Measurements from ENCODE around the gene SPATA31D3. TPM values are rescaled to one million over a fixed set of nuclear protein-coding genes. Genes with fewer than 3 reads are reported as not detected.
"Not testable (repeated sequence)": the region's sequence is repeated elsewhere in the genome, so short reads cannot be mapped to it uniquely, and the experiment has no call there.

The SPATA31D3 gene
- not detected for total RNA-seq

- H3K27me3 Mint-ChIP-seq (ENCODE audit: low read depth); ATAC-seq; H3K36me3 Mint-ChIP-seq (ENCODE audit: insufficient read depth); H3K4me1 Mint-ChIP-seq (ENCODE audit: low read depth); H3K9me3 Mint-ChIP-seq; DNase-seq; H3K4me3 Mint-ChIP-seq: not testable (repeated sequence)
These were observed at the start of gene SPATA31D3 for GRCh38 chr9:81943393-81943792. TSS of gene SPATA31D3 (plus strand) at chr9:81943500. CDS start at chr9:81943586, 86 bp downstream.

GRCh38 chr9:81893929-81894328 is 49.4 kb upstream of the SPATA31D3 start:
- Mint-ChIP-seq H3K9me3 (peaks cover 8% of the 10 kb centered on the region), H3K27me3 (ENCODE audit: low read depth) (peaks cover 2% of the 10 kb centered on the region), H3K36me3 (ENCODE audit: insufficient read depth) (no peaks in the 10 kb centered on the region), H3K4me1 (ENCODE audit: low read depth) (no peaks in the 10 kb centered on the region), H3K4me3 (no peak overlapping the region)
- no peak for ATAC-seq
- no peak for DNase-seq

GRCh38 chr9:81894891-81895290 is 48.4 kb upstream of the SPATA31D3 start:
- no peaks in the 10 kb centered on the region for H3K36me3 Mint-ChIP-seq (ENCODE audit: insufficient read depth)
- H3K4me1 Mint-ChIP-seq (ENCODE audit: low read depth): no peaks in the 10 kb centered on the region
- no peak for DNase-seq
- no peak for ATAC-seq
- no peak overlapping the region for H3K4me3 Mint-ChIP-seq
- peaks cover 2% of the 10 kb centered on the region for H3K27me3 Mint-ChIP-seq (ENCODE audit: low read depth)
- H3K9me3 Mint-ChIP-seq: peaks cover 8% of the 10 kb centered on the region

GRCh38 chr9:81896070-81896469 is 47.2 kb upstream of the SPATA31D3 start:
- ATAC-seq (no peak), DNase-seq (no peak)
- H3K36me3 Mint-ChIP-seq (ENCODE audit: insufficient read depth): no peaks in the 10 kb centered on the region
- H3K4me3 Mint-ChIP-seq: no peak overlapping the region
- H3K27me3 Mint-ChIP-seq (ENCODE audit: low read depth): peaks cover 2% of the 10 kb centered on the region
- H3K9me3 Mint-ChIP-seq: peaks cover 8% of the 10 kb centered on the region
- H3K4me1 Mint-ChIP-seq (ENCODE audit: low read depth): no peaks in the 10 kb centered on the region

GRCh38 chr9:81898851-81899250 is 44.4 kb upstream of the SPATA31D3 start:
- Mint-ChIP-seq H3K36me3 (ENCODE audit: insufficient read depth) (no peaks in the 10 kb centered on the region), H3K9me3 (peaks cover 8% of the 10 kb centered on the region), H3K4me3 (no peak overlapping the region), H3K4me1 (ENCODE audit: low read depth) (no peaks in the 10 kb centered on the region), H3K27me3 (ENCODE audit: low read depth) (no peaks in the 10 kb centered on the region)
- no peak for ATAC-seq
- no peak for DNase-seq

- no peak for DNase-seq
- Mint-ChIP-seq H3K4me3 (no peak overlapping the region), H3K9me3 (no peaks in the 10 kb centered on the region), H3K27me3 (ENCODE audit: low read depth) (no peaks in the 10 kb centered on the region), H3K36me3 (ENCODE audit: insufficient read depth) (no peaks in the 10 kb centered on the region), H3K4me1 (ENCODE audit: low read depth) (no peaks in the 10 kb centered on the region)
- ATAC-seq: no peak
These were observed 41.1 kb upstream of the SPATA31D3 start for GRCh38 chr9:81902196-81902595.

GRCh38 chr9:81902626-81903025 is 40.7 kb upstream of the SPATA31D3 start:
- no peaks in the 10 kb centered on the region for H3K27me3 Mint-ChIP-seq (ENCODE audit: low read depth)

GRCh38 chr9:81906671-81907070 is 36.6 kb upstream of the SPATA31D3 start:
- Mint-ChIP-seq H3K36me3 (ENCODE audit: insufficient read depth) (no peaks in the 10 kb centered on the region), H3K9me3 (no peaks in the 10 kb centered on the region), H3K4me1 (ENCODE audit: low read depth) (no peaks in the 10 kb centered on the region), H3K27me3 (ENCODE audit: low read depth) (no peaks in the 10 kb centered on the region), H3K4me3 (no peak overlapping the region)
- no peak for ATAC-seq
- DNase-seq: no peak

More at GRCh38 chr9:81902626-81903025, 40.7 kb upstream of the SPATA31D3 start:
- ATAC-seq: no peak
- no peaks in the 10 kb centered on the region for H3K9me3 Mint-ChIP-seq
- H3K4me1 Mint-ChIP-seq (ENCODE audit: low read depth): no peaks in the 10 kb centered on the region
- no peaks in the 10 kb centered on the region for H3K36me3 Mint-ChIP-seq (ENCODE audit: insufficient read depth)
- no peak overlapping the region for H3K4me3 Mint-ChIP-seq
- no peak for DNase-seq

GRCh38 chr9:81912135-81912534 is 31.2 kb upstream of the SPATA31D3 start:
- no peaks in the 10 kb centered on the region for H3K9me3 Mint-ChIP-seq

GRCh38 chr9:81915801-81916505 is 27.3 kb upstream of the SPATA31D3 start:
- DNase-seq (no peak), ATAC-seq (no peak)
- no peaks in the 10 kb centered on the region for H3K27me3 Mint-ChIP-seq (ENCODE audit: low read depth)
- H3K4me1 Mint-ChIP-seq (ENCODE audit: low read depth): no peaks in the 10 kb centered on the region
- no peak overlapping the region for H3K4me3 Mint-ChIP-seq
- H3K36me3 Mint-ChIP-seq (ENCODE audit: insufficient read depth): no peaks in the 10 kb centered on the region
- H3K9me3 Mint-ChIP-seq: no peaks in the 10 kb centered on the region

More at GRCh38 chr9:81912135-81912534, 31.2 kb upstream of the SPATA31D3 start:
- ATAC-seq: no peak
- Mint-ChIP-seq H3K27me3 (ENCODE audit: low read depth) (no peaks in the 10 kb centered on the region), H3K4me3 (no peak overlapping the region), H3K4me1 (ENCODE audit: low read depth) (no peaks in the 10 kb centered on the region), H3K36me3 (ENCODE audit: insufficient read depth) (no peaks in the 10 kb centered on the region)
- no peak for DNase-seq

GRCh38 chr9:81918507-81918906 is 24.8 kb upstream of the SPATA31D3 start:
- H3K4me3 Mint-ChIP-seq; ATAC-seq; H3K27me3 Mint-ChIP-seq (ENCODE audit: low read depth); DNase-seq; H3K36me3 Mint-ChIP-seq (ENCODE audit: insufficient read depth); H3K4me1 Mint-ChIP-seq (ENCODE audit: low read depth); H3K9me3 Mint-ChIP-seq: not testable (repeated sequence)

GRCh38 chr9:81928305-81928704 is 15.0 kb upstream of the SPATA31D3 start, which contains the start of gene SPATA31D4:
TSS of gene SPATA31D4 (plus strand) at chr9:81928428. CDS start at chr9:81928514, 86 bp downstream.
- not testable (repeated sequence) for H3K27me3 Mint-ChIP-seq (ENCODE audit: low read depth); H3K4me3 Mint-ChIP-seq; DNase-seq; H3K4me1 Mint-ChIP-seq (ENCODE audit: low read depth); H3K36me3 Mint-ChIP-seq (ENCODE audit: insufficient read depth); H3K9me3 Mint-ChIP-seq; ATAC-seq

GRCh38 chr9:81930147-81930546 is 13.2 kb upstream of the SPATA31D3 start:
- not testable (repeated sequence) for H3K4me1 Mint-ChIP-seq (ENCODE audit: low read depth); H3K36me3 Mint-ChIP-seq (ENCODE audit: insufficient read depth); H3K9me3 Mint-ChIP-seq; ATAC-seq; H3K4me3 Mint-ChIP-seq; DNase-seq; H3K27me3 Mint-ChIP-seq (ENCODE audit: low read depth)

- not testable (repeated sequence) for H3K4me3 Mint-ChIP-seq; H3K36me3 Mint-ChIP-seq (ENCODE audit: insufficient read depth); H3K9me3 Mint-ChIP-seq
These were observed 9.8 kb upstream of the SPATA31D3 start for GRCh38 chr9:81933547-81933946.

GRCh38 chr9:81948650-81949049 is 5.3 kb downstream of the SPATA31D3 start:
- ATAC-seq; DNase-seq; H3K9me3 Mint-ChIP-seq; H3K36me3 Mint-ChIP-seq (ENCODE audit: insufficient read depth); H3K4me3 Mint-ChIP-seq; H3K4me1 Mint-ChIP-seq (ENCODE audit: low read depth); H3K27me3 Mint-ChIP-seq (ENCODE audit: low read depth): not testable (repeated sequence)

More at GRCh38 chr9:81933547-81933946, 9.8 kb upstream of the SPATA31D3 start:
- not testable (repeated sequence) for H3K27me3 Mint-ChIP-seq (ENCODE audit: low read depth); DNase-seq; H3K4me1 Mint-ChIP-seq (ENCODE audit: low read depth); ATAC-seq

Measured in activated T-cell treated with anti-CD3 and anti-CD28 coated beads, Interleukin-2, amount 50 U/mL, for 4 hours (primary cell).